HG03575 (cell line): Measurements from ENCODE around the gene DGKB.

Source experiments
- ATAC-seq: cut with Tn5 transposase; IDR thresholded peaks from one replicate; pipeline ENCODE4 v1.9.1; 2021; ENCODE audit not compliant: unreplicated experiment, insufficient number of reproducible peaks, low FRiP score; ENCODE audit errors: extremely low read depth

Gene DGKB

DNA sequence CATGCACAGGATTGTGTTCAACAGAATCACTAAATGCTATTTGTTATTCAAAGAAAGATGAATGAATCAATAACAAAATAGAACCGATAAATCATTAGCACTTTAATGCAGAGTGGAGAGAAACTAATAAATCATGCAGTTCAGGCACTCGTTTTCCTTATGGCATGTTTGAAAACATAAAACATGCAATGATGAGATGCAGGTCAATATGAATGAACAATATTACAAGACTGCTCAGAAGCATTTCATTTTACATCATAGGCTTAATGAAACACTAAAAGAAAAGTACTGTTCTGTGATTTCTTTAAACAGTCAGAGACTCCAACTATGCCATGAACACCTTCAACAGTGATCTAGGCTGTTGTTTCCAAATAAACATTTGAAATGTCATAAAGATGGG, 755.0 kb downstream of the DGKB start:
- ATAC-seq = no peak

DNA sequence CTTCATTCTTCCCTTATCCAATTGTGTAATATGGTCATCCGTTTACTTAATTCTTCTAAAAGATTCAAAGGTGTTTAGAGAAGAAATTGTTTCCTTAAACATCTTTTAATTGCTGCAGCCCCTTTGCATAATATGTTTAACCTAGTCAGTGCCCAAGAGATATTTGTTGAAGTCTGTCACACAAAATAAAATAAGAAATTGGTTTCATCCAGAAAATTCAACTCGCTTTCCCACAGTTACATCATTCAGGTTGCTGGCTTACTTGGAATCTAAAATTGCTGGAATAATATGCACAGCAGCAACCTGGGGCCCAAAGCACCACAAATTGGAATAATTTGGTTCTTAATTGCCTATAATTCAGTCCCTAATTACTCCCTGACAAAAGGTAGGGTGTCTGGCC, 758.0 kb downstream of the DGKB start:
- no peak for ATAC-seq

DNA sequence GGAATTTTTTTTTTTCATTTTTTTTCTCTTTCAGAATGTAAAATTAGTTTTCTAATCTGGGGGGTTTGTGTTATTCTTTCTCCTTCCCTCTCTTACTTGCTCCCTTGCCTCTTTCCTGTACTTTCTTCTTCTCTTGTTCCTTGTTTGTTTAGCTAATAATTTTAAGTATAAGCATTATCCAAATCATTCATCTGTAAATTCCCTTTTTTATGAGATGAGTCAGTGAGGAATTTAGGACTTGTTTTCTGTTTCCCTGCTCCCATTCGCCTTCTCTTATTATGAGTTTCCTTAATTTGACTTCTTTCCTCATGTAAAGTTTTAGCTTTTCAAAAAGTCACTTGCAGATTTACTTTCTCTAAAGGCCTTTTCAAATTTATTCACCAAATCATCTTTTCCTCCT, 758.4 kb downstream of the DGKB start:
- ATAC-seq = no peak

DNA sequence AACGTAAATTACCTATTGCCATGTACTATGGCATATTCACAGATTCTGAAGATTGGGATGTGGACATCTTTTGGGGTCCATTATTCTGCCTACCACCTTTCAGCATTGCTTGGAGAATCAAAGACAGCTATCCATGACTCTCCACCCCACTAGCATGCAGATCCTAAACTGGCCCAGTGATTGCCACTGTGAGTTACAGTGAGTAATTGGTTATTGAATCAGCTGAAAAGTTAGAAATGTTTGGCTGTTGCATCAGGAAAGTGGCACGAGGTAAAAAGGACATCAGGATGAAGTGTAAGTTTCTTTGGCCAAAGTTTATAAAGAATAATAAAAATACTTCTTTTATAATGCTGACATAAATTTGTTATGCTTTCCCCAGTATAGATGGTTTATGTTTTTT, 764.9 kb downstream of the DGKB start:
- ATAC-seq = no peak

DNA sequence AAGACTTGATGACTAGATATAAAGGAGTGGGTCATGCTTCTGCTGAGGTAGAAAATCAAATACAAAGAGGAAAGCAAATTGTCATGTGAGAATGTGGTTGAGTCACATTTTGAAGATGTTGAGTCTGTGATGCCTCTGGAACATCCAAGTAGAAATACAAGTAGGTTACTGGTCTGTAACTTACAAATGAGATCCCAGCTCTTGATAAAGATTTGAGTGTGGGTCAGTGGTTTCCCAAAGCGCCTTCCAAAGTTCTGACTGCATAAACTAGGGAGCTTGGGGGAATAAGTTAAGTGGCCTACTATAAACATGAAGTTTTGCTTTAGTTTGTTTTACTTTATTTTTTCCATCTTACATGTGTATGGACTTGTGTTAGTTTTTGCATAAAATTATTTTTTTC, 768.8 kb downstream of the DGKB start:
- ATAC-seq = no peak

DNA sequence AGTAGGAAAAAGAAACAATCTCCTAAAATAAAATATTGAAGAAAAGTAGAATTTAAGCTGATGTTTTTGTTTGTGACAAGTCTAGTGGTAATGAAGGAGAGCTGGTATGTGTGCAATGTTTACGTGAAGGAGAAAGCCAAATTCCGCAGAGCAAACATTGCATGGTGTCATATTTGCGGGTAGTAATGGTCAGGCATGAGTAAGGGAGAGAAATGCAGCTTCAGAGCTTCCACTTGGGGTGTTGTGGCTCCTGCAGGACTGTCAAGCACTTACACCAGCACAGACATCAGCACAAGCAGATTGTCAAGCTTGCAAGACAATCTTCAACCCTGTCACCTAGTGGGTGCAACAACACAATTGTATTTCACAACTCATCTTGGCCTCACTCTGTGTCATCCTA, 776.6 kb downstream of the DGKB start:
- ATAC-seq = no peak

DNA sequence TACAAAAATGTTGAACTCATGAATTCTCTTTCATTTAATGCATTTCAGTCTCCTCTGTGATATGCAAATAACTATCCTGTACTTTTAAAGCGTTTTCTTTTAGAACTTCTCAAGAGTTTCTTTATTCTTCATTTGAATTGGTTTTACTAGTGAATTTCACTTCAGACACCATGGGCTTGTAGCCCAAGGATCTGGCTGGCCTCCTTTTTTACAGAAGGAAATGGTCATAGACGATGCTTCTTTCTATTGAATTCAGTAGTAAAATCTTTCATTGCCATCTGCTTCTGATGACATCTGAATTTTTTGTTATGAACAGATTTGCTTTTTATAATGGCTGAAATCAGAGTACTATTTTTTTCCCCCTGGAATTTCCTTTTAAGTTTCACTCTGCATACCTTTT, 777.8 kb downstream of the DGKB start:
- no peak for ATAC-seq

DNA sequence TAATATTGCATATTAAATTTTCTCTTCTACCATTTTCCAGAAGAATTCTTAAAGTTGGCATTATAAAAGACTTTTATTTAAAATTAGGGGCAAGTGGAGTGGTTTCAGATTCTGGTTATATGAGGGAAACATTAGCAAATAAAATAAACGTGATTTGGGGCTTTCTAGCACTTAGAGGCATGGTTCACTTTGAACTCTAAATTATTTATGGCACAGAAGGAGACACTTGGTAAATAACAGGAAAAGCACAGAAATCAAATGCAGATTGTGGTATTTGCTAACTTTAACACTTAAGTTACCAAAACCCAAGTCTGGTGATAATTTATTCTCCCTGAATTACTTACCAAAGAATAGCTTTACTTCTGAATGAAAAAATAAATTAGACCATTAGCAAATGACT, 778.6 kb downstream of the DGKB start:
- no peak for ATAC-seq

DNA sequence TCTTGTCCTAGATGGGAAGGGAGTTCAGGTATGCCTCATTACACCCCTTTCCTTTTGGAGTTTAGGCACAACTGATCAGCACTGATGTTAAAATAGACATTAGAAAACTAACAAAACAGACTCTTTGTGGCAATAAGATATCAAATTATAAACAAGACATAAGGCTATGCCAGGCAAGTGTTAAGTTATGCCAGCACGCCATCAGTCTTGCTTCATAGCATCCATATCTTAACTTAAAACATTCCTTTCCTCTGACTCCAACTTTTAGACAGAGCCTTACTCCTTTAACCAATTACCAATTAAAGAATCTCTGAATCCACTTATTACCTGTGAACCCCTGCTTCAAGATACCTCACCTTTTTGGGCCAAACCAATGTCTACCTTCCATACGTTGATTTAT, 786.9 kb downstream of the DGKB start:
- no peak for ATAC-seq

DNA sequence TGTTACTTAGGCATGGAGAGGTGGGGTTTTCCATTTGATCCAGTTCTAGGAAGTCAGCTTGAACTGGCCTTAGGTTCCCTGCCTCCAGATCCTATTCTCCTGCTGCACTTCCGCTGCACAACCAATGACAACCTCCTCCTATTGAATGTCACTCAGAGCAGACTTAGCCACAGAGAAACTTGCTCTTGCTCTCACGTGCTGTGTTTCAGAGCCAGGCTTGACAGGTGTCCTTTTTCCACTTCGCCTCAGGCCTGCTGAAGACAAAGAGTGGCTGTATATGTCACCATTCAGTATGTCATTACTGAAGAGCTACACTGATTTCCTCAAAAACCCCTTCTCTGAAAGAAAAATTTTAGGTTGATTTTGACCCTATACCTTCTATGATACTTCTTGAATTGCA, 797.7 kb downstream of the DGKB start:
- ATAC-seq = no peak

DNA sequence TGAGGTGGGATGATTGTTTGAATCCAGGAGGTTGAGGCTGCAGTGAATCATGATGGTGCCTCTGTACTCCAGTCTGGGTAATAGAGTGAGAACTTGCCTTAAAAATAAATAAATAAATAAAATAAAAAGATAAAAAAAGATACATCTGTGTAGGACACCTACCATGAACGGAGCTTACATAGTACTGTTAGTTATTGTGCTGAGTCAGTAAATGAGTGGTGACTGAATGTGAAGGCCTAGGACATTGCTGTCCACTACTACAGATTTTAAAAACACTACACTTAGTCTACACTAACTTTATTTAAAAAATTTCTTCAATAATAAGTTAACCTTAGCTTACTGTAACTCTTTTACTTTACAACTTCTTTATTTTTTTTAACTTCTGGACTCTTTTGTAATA, 806.4 kb downstream of the DGKB start:
- no peak for ATAC-seq

DNA sequence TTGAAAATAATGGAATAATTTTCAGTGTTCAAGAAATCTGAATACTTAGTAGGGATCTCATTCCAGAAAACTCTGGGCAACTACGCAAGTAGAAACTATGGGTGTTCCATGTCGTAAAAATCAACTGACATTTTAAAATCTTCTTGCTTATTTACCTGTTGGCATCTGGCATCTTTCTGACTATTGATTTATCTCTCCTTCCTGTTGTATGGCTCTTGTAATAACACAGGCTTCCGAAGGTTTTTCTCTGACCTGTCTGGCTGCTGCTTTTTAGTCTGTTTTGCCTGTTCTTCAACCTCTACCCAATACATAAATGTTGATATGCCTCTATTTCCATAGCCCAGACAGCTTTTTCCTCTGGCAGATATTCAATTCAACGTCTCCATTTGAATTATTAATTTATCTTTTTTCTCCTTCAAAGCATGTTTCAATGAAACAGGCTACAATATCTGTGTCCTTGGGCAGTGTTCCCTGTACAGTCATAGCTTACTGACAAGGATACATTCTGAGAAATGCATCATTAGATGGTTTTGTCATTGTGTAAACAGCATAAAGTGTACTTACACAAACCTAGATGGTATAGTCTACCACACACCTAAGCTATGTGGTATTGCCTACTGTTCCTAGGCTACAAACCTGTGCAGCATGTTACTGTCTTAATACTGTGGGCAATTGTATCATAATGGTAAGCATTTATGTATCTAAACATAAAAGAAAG, 807.2 kb downstream of the DGKB start:
- no peak for ATAC-seq
